Measurements from ENCODE around the gene SPTBN1. TPM values are rescaled to one million over a fixed set of nuclear protein-coding genes. Genes with fewer than 3 reads are reported as not detected.

The SPTBN1 gene
- total and polyA plus RNA-seq, 3 experiments from 2014 or later: 38.4 to 49.2 (median 38.5) TPM

DNA sequence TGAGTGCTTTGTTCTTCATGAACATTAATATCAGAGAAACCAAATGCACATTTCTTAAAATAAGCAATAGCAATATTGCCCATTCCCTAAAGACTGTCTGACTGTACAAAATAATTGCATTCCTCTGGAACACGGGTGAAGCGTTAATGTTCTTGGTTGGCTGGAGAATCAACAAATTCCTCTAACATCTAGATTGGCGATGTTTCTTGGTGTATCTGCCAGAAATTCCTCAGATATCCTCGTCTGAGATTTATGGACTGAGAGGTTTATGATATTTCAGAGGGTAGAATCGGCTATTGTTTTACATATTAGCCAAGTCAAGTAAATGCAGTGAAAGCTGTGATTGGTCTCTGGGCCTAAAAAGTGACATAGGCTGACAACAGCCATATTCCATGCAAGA lies 27.1 kb upstream of the SPTBN1 start:
- Histone ChIP-seq H3K4me3 (ENCODE audit: low read length) (no peak overlapping the region), H3K27me3 (ENCODE audit: insufficient read depth, low read length, poor library complexity, severe bottlenecking) (no peaks in the 10 kb centered on the region), H3K27ac (ENCODE audit: low read depth, low read length) (no peak overlapping the region), H3K4me1 (ENCODE audit: insufficient read depth, low read length) (no peaks in the 10 kb centered on the region), H3K36me3 (ENCODE audit: insufficient read depth, low read length) (no peaks in the 10 kb centered on the region), H3K9me3 (ENCODE audit: low read length) (no peaks in the 10 kb centered on the region)
- peaks cover 3 to 5% (median 5%) of the 10 kb centered on the region in 3 donors for H3K4me1 Mint-ChIP-seq
- H3K9me3 Mint-ChIP-seq: no peaks in the 10 kb centered on the region
- peaks cover 0 to 8% of the 10 kb centered on the region in 2 donors for H3K27me3 Mint-ChIP-seq
- no peak for DNase-seq
- peaks cover 0 to 2% (median 0%) of the 10 kb centered on the region in 3 donors for H3K36me3 Mint-ChIP-seq
- CTCF ChIA-PET: no interaction called here
- POLR2A ChIA-PET: no interaction called here
- H3K27ac Mint-ChIP-seq: no peak overlapping the region
- H3K4me3 Mint-ChIP-seq: no peak overlapping the region

DNA sequence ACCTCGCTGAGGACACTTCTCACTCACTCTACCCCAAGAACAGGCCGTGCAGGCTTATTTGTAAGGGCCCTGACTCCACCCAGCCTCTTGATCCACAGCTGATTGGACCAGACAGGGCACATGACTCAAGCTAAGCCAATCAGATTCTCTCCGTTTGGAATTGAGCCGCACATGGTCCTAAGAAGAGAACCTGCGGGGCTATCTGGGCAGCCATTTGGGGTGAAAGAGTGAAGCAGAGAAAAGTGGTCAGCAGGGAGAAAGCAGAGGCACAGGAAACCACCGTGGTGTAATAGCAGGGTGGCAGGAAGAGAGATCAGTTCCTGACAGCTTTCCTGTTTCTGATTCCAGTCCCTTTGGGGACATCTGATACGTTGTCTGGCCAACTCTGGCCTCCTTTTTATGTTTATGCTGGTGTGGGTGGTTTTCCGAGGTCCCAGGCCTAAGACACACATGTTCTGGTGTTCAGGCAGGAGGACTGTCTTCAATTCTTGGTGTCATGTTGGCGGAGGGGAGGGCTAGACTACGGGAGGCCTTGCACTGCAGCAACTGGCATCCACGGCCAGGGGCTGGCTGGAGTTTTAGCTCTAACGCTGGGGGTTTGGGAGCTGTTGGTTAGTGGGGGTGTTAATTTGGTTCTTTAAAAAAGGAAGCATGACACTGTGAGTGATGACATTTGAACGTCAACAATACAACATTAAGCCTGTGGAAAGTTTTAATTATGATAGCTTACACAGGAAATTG lies 26.1 kb upstream of the SPTBN1 start:
- H3K36me3 Mint-ChIP-seq: peaks cover 0 to 2% (median 0%) of the 10 kb centered on the region in 3 donors
- H3K4me1 Mint-ChIP-seq: peaks cover 3 to 5% (median 5%) of the 10 kb centered on the region in 3 donors
- H3K27ac Mint-ChIP-seq: peak overlapping the region in 2 of 8 donors; percentile 15 to 17
- Histone ChIP-seq H3K27me3 (ENCODE audit: insufficient read depth, low read length, poor library complexity, severe bottlenecking) (no peaks in the 10 kb centered on the region), H3K36me3 (ENCODE audit: insufficient read depth, low read length) (no peaks in the 10 kb centered on the region), H3K9me3 (ENCODE audit: low read length) (no peaks in the 10 kb centered on the region), H3K4me3 (ENCODE audit: low read length) (no peak overlapping the region), H3K27ac (ENCODE audit: low read depth, low read length) (no peak overlapping the region), H3K4me1 (ENCODE audit: insufficient read depth, low read length) (no peaks in the 10 kb centered on the region)
- peak in 1 of 5 donors; percentile 3 for DNase-seq
- peak overlapping the region in 1 of 7 donors; percentile 26 for H3K4me3 Mint-ChIP-seq
- no peaks in the 10 kb centered on the region for H3K9me3 Mint-ChIP-seq
- POLR2A ChIA-PET: no interaction called here
- H3K27me3 Mint-ChIP-seq: peaks cover 0 to 11% of the 10 kb centered on the region in 2 donors
- CTCF ChIA-PET: no interaction called here

DNA sequence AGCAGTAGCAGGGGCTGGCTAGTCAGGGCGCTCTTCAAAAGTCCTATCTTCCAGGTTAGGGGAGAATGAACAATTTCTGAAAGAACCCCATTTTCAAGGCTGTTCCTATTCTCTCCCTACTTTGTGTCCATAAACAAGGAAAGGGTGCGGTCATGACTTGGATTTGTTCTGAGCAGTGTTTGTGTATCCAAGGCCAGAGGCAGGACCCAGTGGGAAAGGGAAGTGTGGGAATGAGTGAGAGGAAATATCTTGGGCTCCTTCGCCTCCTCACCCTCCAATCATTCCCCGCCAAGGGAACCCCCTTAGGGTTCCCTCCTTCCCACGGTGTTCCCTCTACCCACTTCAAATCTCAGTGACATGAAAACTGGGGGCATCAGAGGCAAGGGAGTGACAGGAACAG lies 25.5 kb upstream of the SPTBN1 start:
- H3K27me3 Mint-ChIP-seq: peaks cover 0 to 11% of the 10 kb centered on the region in 2 donors
- H3K4me3 Mint-ChIP-seq: no peak overlapping the region
- H3K36me3 Mint-ChIP-seq: peaks cover 0 to 2% (median 0%) of the 10 kb centered on the region in 3 donors
- H3K36me3 ChIP-seq (ENCODE audit: insufficient read depth, low read length): no peaks in the 10 kb centered on the region
- H3K9me3 ChIP-seq (ENCODE audit: low read length): no peaks in the 10 kb centered on the region
- no peaks in the 10 kb centered on the region for H3K4me1 ChIP-seq (ENCODE audit: insufficient read depth, low read length)
- H3K27ac ChIP-seq (ENCODE audit: low read depth, low read length): no peak overlapping the region
- no peaks in the 10 kb centered on the region for H3K27me3 ChIP-seq (ENCODE audit: insufficient read depth, low read length, poor library complexity, severe bottlenecking)
- H3K27ac Mint-ChIP-seq: no peak overlapping the region
- no peak overlapping the region for H3K4me3 ChIP-seq (ENCODE audit: low read length)
- peaks cover 3 to 5% (median 5%) of the 10 kb centered on the region in 3 donors for H3K4me1 Mint-ChIP-seq
- ChIA-PET CTCF (no interaction called here), POLR2A (no interaction called here)
- no peak for DNase-seq
- H3K9me3 Mint-ChIP-seq: no peaks in the 10 kb centered on the region

DNA sequence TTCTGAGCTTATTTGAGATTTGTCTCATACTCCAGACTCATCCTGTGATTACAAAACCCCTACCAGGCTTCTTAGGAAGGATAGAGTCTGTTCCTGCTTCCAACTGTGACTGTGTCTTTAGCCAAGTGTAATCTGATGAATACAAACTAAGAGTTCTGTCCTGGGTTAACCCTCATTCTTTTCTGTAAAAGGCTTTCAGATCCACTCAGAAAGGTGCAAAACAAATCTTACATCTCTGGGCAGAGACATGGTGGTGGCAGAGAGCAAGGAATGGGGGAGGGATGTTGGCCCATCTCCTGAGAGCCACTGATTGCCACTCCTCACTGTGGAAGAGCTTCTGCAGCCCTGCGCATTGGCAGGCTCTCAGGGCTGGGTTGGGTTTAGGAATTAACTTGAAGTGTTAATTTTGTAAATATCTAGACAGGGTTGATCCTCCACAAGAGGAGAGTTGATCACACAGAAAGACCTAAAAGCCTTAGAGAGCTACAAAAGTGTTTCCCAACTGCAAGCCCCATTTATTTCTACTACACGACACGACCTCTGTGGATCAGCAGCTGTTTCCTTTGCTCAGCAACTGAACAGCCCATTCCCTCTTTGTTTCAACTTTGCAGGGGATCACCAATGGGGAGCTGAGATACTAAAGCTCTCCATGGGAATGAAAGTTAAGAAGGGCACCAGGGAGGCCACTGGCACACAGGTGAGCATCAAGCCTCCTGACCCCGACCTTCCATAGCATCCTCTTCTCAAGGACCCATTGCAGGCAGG lies 23.7 kb upstream of the SPTBN1 start:
- POLR2A ChIA-PET: no interaction called here

DNA sequence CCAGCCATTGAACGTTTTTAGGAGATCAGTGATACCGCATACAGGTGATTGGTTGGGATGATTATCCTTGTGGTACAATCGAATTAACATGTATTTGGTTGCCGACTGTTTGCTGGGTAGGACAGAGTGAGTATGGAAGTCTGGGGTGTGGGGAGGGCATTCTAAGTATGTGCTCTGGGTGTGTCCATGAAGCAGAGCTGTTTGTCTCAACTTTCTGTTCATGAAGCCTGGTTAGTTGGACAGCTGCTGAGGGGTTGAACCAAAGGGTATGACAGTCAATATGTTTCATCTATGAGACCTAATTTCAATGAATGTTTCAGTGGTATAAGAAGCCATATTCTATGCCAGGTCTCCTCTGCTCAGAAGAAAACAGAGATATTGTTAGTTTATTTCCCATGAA lies 21.9 kb upstream of the SPTBN1 start:
- no peaks in the 10 kb centered on the region for H3K9me3 Mint-ChIP-seq
- ChIA-PET POLR2A (no interaction called here), CTCF (no interaction called here)
- H3K4me1 Mint-ChIP-seq: peaks cover 3 to 5% (median 5%) of the 10 kb centered on the region in 3 donors
- no peaks in the 10 kb centered on the region for H3K9me3 ChIP-seq (ENCODE audit: low read length)
- no peaks in the 10 kb centered on the region for H3K36me3 ChIP-seq (ENCODE audit: insufficient read depth, low read length)
- peaks cover 2 to 11% of the 10 kb centered on the region in 2 donors for H3K27me3 Mint-ChIP-seq
- H3K27ac Mint-ChIP-seq: peak overlapping the region in 1 of 8 donors; percentile 31
- no peak for DNase-seq
- H3K36me3 Mint-ChIP-seq: peaks cover 0 to 2% (median 0%) of the 10 kb centered on the region in 3 donors
- no peak overlapping the region for H3K27ac ChIP-seq (ENCODE audit: low read depth, low read length)
- H3K4me3 ChIP-seq (ENCODE audit: low read length): no peak overlapping the region
- no peaks in the 10 kb centered on the region for H3K27me3 ChIP-seq (ENCODE audit: insufficient read depth, low read length, poor library complexity, severe bottlenecking)
- no peak overlapping the region for H3K4me3 Mint-ChIP-seq
- no peaks in the 10 kb centered on the region for H3K4me1 ChIP-seq (ENCODE audit: insufficient read depth, low read length)

More for the DNA sequence above, 23.7 kb upstream of the SPTBN1 start:
- no peak for DNase-seq
- Mint-ChIP-seq H3K36me3 (peaks cover 0 to 2% (median 0%) of the 10 kb centered on the region in 3 donors), H3K4me3 (peak overlapping the region in 1 of 7 donors; percentile 67), H3K4me1 (peaks cover 3 to 5% (median 5%) of the 10 kb centered on the region in 3 donors), H3K27me3 (peaks cover 0 to 11% of the 10 kb centered on the region in 2 donors), H3K27ac (no peak overlapping the region), H3K9me3 (no peaks in the 10 kb centered on the region)
- CTCF ChIA-PET: no interaction called here
- Histone ChIP-seq H3K9me3 (ENCODE audit: low read length) (no peaks in the 10 kb centered on the region), H3K4me3 (ENCODE audit: low read length) (no peak overlapping the region), H3K4me1 (ENCODE audit: insufficient read depth, low read length) (no peaks in the 10 kb centered on the region), H3K27ac (ENCODE audit: low read depth, low read length) (no peak overlapping the region), H3K36me3 (ENCODE audit: insufficient read depth, low read length) (no peaks in the 10 kb centered on the region), H3K27me3 (ENCODE audit: insufficient read depth, low read length, poor library complexity, severe bottlenecking) (no peaks in the 10 kb centered on the region)

DNA sequence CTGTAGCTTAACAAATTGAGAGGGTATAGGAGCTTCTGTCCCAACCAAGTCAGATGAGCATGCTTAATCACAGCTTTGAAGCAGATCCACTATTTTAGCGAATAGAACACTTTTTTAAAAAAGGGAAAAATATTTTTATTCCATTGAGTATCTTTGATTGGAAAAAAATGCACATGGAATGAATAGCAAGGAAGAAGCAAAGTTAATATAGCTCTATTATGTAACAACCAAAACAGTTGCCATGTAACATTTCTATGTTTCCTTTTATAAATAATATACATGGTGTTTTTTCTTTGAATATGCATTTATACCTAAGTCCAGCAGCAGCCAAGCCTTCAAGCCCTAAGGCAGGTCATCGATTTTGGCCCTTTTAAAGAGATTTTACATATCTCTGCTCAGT lies 21.4 kb upstream of the SPTBN1 start:
- Mint-ChIP-seq H3K27ac (no peak overlapping the region), H3K9me3 (no peaks in the 10 kb centered on the region), H3K4me1 (peaks cover 3 to 5% (median 5%) of the 10 kb centered on the region in 3 donors), H3K4me3 (no peak overlapping the region), H3K27me3 (peaks cover 3 to 11% of the 10 kb centered on the region in 2 donors), H3K36me3 (peaks cover 0 to 2% (median 0%) of the 10 kb centered on the region in 3 donors)
- no peaks in the 10 kb centered on the region for H3K36me3 ChIP-seq (ENCODE audit: insufficient read depth, low read length)
- CTCF ChIA-PET: no interaction called here
- no peak overlapping the region for H3K27ac ChIP-seq (ENCODE audit: low read depth, low read length)
- no peak for DNase-seq
- H3K4me1 ChIP-seq (ENCODE audit: insufficient read depth, low read length): no peaks in the 10 kb centered on the region
- H3K27me3 ChIP-seq (ENCODE audit: insufficient read depth, low read length, poor library complexity, severe bottlenecking): no peaks in the 10 kb centered on the region
- H3K4me3 ChIP-seq (ENCODE audit: low read length): no peak overlapping the region
- POLR2A ChIA-PET: no interaction called here
- H3K9me3 ChIP-seq (ENCODE audit: low read length): no peaks in the 10 kb centered on the region

DNA sequence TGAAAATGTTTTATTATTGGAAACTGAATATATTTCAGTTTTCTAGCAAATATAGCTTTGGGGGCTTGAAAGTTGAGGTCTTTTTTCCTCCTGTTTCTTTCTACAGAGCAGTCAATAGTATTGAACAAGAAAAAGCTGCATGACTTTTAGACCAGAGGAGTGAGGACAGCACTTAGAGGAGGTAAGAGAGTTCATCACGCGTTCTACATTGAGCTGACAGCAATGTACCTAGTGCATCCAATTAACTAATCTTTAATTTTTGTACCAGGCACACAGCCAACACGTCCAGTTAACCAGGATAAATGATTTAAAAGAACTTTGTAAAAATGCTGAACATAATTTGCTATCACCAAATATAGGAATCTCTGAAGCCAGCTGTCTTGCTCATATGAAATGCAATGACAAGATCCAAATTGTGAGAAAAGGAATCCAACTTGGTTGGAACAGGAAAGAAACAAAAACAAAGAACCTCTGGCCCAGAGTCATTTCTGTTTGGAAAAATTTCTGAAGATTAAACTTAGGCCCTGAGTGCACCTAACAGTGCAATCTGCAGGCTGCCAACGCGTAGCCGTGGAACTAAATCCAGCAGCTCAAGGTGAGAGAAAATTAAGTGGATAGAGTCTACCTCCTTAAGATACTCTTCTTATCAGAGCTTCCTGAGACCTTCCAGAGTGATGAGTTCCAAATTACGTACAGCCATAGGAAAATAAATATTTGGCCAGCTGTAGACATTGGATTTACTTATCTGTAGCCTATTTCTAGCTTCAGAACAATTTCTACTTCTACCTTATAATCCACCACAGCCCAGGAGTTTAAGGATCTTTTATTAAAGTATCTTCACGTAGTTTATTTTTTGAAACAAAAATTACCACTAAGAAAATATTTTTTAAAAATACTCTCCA lies 20.6 kb upstream of the SPTBN1 start:
- Mint-ChIP-seq H3K36me3 (no peaks in the 10 kb centered on the region), H3K27me3 (peaks cover 5 to 11% of the 10 kb centered on the region in 2 donors), H3K27ac (no peak overlapping the region), H3K4me1 (no peaks in the 10 kb centered on the region), H3K9me3 (no peaks in the 10 kb centered on the region), H3K4me3 (no peak overlapping the region)
- H3K36me3 ChIP-seq (ENCODE audit: insufficient read depth, low read length): no peaks in the 10 kb centered on the region
- CTCF ChIA-PET: interaction anchor here (0.7 kb wide), 1 partner anchor 13 kb away, joined by 4 read pairs; no protein-coding TSS in a partner anchor
- H3K9me3 ChIP-seq (ENCODE audit: low read length): no peaks in the 10 kb centered on the region
- no peak for DNase-seq
- POLR2A ChIA-PET: no interaction called here
- no peak overlapping the region for H3K27ac ChIP-seq (ENCODE audit: low read depth, low read length)
- H3K4me1 ChIP-seq (ENCODE audit: insufficient read depth, low read length): no peaks in the 10 kb centered on the region
- no peak overlapping the region for H3K4me3 ChIP-seq (ENCODE audit: low read length)
- H3K27me3 ChIP-seq (ENCODE audit: insufficient read depth, low read length, poor library complexity, severe bottlenecking): no peaks in the 10 kb centered on the region
